ENCODE measurements around the gene SCYL1.
"Not testable (repeated sequence)": the region's sequence is repeated elsewhere in the genome, so short reads cannot be mapped to it uniquely, and the experiment has no call there.

The SCYL1 gene

DNA sequence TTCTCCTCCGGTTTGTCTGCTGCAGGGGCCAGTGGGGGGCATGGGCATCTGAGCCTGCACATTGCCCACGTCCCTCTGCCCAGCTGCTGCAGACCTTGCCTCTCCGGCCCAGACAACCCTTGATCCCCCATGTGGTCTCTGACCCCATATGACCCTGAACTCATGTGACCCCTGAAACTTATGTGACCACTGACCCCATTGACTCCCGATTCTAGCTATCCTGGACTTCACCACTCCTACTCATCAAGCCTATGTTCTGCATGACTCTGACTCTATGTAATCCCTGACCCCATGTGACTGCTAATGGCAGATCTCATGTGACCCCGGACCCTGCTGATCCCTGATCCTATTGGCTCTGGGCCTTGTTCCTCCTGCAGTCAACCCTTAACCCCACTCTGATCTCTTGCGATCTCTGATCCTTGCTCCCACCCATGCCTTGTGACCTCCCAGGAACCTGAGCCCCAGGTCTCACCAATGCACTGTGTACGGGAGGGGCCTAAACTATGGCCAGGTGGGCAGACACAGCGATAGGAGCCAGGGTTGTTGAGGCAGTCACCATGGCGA, 27.6 kb downstream of the SCYL1 start:
- DNase-seq, result no peak

DNA sequence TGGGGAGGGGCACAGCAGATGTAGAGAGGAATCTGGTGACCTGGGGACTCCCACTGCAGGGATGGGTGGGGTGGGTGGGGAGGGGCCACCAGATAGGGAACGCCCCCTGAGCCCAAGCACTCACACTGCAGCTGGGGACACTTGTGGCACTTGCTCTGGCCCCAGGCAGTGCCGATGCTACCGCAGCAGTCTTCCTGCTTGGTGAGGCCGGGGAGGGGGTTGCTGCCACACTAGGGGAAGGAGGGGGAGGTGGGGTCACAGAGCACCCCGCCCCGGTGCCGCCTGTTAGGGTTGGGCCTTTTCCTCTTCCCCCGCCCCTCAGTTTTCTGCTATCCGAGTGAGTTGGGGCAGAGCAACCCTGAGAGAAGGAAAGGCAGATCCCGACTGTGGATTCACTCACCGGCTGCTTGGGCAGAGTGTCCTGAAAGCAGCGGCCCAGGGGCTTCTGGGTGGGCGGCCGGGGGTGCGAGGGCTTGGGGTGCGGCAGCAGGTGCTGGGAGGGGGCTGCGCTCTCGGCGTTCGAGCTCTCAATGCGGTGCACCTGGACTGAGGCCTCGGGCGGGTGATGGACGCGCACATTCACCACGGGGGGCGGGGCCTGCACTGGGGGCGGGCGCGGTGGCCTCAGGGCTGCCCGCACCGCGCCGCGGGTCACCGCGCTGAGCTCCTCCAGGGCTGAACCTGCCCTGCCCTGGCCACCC, 28.6 kb downstream of the SCYL1 start:
- DNase-seq, result no peak

DNA sequence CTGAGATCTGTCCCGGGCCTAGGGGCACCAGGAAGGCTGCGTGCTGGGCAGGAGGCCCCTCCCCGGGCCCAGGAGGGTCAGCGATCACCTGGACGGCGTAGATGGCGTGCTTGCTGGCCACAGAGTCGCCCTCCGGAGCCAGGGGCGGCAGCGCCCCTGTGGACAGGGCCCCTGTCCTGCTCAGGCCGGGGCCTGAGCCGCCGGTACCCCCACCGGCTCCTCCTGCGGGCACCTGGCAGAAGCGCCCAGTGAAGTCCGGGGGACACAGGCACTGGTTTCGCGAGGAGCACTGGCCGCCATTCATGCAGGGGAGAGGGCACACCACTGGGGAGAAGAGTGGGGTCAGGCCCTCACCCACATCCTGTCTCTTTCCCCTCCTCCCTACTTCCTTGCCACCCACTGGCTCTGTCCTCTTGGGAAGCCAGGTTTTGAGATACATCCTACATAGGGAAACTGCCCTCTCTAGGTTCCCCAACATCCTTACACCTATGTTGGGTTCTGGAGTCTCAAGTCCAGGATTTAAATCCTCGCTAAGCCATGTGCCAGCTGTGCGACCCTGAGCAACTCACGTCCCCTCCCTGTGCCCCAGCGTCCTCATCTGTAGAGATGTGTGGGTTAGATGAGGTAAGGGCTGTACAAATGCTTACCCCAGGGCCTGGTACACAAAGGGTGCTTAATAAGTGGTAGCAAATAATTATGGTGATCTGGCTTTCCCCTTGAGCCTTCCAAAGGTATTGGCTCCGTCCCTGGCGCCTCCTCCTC, 29.4 kb downstream of the SCYL1 start:
- no peak for DNase-seq

DNA sequence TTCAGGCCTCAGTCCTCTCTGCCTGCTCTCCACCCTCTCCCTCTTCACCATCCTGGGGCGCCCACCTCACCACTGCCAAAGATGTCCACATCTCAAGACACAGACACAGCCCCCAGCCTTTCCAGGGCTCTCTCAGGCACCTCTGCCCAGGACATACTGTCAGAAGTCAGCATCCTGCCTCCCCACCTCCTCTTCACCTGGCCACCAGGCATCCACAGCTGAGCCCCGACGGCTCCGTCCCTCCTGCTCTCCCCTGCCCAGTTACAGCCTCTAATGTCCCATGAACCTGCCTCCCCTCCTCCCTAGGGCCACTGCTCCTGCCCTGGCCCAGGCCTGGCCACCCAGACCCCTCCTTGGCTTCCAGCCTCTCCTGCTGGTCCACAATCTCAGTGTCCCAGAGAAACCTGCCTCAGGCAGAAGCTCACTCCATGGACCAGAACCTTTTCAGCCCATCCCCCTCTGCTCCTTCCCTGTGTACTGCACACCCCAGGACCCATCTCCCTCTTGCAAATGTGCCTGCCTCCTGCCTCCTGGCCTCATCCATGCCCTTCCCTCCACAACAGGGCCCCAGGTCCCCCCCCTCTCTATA, 30.1 kb downstream of the SCYL1 start:
- no peak for DNase-seq

DNA sequence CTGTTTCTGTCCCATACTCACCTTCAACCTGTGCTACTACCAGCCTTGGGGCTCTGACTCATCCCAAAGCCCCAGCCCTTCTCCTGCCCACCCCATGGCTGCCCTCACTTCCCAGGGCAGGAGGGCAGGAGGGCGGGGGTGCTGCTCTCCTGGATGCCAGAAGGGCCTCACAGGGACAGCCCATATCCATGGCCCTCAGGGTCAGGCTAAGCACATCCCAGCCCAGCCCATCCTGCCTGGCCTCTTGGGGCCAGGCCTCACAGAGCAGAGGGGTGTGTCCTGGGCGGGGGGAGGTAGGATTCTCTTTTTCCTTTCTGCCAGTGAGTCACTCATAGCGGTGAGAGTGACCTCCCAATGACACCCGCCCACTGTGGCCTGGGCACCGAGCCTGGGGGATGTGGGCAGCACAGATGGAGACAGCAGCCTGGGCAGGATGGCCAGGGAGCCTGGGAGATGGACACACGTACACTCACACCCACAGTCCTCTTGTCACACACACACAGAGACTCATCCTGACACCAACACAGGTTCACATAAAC, 30.9 kb downstream of the SCYL1 start:
- no peak for DNase-seq

DNA sequence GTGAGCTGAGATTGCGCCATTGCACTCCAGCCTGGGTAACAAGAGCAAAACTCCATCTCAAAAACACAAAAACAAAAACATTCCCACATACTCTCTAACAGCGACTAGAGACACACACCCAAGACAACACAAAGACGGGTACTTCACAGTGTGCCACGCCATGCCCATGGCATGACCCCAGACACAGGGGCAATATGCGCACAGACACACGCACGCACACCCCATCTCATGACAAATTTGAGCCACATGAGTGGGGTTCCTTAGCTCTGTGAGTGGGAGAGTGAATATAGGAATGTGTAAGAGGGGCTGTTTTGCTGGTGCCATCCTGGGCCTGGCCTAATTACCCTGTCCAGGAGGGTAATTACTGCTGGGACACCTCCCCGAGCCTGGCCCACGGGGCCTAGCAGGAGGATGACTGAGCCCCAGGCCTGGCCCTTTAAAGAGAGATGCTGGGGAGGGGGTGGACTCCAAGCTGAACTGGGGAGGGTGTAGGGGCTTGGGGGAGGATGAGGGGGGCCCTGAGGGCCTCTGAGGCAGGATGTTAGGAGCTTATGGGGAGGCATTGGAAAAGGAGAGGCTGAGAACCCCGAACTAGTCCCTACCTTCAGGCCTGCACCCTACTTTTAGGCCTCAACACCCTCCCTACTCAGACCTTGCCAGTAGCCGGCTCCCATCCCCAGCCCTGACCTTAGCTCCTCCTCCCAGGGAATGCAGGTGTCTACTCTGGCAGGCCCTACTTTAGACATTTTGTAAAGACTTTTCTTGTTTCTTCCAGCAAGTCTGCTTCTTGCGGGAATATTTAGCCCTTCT, 31.8 kb downstream of the SCYL1 start:
- DNase-seq, result no peak

DNA sequence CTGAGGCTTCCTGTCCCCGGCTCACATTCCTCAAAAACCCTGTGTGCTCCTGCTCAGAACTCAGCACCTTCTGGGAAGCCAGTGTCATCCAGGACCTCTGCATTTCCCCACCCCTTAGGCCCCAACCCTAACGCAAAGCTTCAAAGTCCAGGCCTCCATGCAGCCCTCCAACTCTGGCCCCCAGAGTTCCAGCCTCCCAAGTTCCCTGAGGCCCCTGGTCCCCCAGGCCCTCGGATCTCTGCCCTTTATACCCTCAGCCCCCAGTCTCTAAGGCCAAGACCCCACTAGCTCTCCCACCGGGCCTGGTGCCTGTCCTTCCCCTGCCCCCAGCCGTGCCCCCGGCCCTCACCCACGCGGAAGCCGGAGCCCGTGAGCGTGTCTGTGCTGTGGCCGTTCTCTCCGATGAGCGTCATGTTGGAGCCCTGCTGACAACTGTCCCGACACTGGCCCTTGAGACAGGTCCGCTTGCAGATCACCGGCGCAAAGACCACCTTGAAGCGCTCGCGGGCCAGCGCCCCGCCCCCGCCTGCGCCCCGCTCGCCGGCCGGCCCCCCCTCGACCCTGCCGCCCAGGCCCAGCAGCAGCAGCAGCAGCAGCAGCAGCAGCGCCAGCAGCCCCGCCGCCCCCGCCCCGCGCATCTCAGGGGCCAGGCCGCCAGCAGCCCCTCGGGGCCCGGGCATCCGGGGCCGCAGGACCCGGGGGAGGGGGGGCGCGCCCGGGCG, 32.6 kb downstream of the SCYL1 start:
- DNase-seq, result peak; percentile 40

DNA sequence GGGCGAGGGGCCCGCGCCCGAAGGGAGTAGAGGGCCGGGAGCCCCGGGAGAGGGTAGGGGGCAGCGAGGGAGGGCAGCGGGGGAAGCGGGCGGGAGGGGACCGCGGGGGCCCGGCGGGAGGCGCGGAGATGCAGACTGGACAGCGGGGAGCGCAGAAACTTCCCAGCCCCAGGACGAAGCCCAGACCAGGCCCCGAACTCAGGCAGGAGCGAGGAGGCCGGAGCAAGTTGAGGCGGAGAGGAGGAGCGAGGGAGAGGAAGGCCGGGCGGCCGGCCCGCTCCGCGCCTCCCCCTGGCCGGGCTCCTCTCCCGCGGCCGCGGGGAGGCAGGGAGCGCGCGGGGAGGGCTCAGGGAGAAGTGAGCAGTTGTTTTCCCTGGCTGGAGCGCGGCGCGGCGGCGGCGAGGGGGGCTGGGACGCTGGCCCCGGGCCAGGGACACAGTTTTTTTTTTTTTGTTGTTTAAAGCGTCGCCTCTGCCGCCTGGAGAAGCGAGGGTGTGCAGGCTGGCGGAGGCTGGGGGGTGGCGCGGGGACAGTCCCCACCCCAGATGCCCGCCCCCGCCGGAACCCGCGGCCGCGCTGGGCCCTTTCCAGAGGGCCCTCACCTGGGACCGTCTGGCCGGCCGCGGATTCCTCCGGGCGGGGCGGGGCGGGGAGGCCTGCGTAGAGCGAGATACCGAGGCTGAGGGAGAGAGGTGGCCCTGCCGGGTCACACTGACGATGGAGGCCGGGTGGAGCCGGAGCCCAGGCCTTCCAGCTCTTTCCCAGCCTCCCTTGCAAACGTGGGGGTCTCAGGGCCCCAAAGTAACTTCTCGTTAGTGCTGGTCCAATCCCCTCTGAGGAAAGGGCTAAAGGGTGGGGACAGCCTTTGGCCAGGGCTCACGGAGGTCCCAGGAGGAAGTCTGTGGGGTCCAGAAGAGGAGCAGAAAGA, 33.4 kb downstream of the SCYL1 start, which contains the start of gene LTBP3:
Gene LTBP3, minus strand, starts transcription at position 358 of the 928 bp plus-strand sequence. CDS start 400 bp downstream, outside the sequence.
- peak; percentile 84 for DNase-seq

DNA sequence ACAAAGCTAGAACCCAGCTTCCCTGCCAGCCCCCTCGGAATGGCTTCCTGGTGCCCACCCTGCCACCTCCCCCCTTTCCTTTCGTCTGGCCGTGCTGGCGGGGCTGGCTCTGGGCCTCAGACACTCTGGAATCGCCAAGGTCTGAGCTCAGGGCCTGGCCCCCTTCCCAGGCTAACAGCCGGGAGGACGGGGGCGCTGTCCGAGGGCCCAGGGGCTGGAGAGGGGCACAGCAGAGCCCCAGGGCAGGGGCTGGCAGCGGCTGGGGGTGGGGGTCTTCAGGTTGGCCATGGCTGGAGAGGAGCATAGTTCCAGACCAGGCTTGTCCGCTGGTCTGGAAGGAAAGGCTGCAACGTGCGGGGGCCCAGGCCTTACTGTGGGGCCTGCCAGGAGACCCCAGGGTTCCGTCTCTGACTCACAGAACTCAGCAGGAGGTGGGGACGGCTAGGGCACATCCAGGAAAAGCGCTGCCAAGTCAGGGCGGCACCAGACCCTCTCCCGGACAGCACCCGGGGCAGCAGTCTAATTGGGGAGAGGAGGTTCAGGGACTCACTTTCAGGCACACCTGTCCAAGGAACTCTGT, 34.1 kb downstream of the SCYL1 start:
- DNase-seq, result no peak

DNA sequence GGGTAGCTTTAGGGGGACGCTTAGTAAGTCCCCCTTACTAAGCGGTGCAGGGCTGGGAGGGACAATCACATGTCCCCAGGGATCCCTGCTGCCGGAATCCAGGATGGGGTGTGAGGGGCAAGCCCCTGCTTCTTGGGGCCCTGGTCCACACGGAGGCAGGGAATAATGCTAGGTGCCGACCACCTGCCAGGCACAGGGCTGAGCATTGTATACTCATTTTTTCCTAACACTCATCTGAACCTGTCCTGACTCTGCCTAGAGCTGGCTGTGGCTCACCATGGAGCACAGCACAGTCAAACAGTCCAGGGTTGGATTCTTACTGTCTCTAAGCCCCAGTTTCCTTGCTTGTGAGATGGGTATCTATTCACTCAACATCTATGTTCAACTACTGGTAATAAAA, 34.7 kb downstream of the SCYL1 start:
- no peak for DNase-seq

DNA sequence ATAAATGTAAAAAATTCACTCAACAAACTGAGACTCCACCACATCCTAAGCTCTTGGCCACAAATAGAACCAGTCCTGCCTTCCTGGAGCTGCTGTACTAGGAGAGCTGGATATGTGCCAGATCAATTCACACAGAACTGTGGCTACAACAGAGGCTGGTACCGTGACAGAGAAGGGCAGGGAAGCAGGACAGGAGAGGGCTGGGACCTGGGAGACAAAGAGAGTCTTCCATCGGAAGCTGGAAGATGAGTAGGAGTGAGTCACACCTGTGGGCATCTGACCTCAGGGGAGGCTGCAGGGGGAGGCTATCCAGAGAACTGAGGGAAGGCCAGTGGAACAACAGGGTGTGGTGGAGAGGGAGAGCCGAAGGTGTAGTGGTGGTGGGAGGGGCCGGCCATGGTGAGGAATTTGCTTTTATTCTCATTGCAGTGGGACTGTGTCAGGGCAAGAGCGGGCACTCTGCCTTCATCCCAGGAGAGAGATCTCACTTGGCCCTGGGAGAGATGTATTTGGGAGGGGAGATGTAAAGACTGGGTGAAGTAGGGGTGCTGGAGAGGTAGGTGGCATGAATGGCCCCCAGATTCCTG, 35.2 kb downstream of the SCYL1 start:
- DNase-seq, result no peak

DNA sequence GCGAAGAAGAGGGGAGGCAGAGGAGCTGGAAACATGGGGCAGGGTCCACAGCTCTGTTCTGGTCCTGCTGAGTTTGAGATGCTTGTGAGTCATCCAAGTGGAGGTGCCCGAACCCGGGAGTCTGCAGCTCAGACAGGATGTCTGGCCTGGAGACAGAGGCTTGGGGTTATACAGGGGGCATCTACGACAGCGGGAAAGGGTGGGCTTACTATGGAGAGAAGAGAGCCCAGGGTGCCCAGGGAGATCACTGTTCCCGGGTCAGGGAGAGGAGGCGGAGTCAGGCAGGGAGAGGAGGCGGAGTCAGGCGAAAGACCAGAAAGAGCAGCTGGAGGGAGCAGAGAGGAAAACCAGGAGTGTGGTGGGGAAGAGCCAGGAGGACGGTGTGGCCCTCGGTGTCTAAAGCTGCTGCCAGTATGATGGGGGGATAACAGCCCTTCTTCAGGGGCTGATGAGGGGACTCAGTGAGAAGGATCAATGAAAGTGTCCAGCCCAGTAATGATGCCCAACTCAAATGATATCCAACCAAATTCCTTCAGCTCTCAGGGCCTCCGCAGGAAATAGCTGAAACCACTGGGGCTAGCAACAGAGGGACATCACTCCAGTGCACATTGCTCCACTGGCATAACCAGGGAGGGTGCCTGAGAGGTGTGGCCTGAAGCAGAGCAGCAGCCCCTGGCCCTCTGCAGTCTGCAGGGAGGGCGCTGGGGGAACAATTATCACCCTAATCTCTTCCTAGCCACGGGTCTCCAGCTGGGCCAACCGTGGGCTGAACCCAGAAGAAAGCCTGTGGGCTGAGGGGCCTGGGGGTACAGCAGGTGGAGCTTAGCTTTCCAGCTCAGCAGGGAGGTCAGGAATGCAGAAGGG, 35.9 kb downstream of the SCYL1 start:
- peak; percentile 60 for DNase-seq

DNA sequence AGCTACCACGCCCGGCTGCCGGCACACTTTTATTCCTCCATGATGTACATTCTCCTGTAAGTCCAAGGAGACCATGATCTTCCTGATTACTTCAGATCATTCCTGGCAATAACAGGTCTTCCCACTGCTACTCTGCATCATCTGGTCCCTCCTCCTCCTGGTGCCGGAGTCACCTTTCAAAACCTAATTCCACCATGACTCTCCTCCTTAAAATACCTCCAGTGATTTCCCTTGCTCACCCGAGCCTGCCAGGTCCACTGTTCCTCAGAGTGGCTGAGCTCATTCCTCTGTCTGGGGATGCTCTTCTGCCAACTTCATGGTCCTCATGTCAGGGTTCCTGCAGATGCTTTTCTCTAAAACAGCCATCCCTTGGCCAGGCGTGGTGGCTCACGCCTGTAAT, 37.1 kb downstream of the SCYL1 start:
- no peak for DNase-seq

DNA sequence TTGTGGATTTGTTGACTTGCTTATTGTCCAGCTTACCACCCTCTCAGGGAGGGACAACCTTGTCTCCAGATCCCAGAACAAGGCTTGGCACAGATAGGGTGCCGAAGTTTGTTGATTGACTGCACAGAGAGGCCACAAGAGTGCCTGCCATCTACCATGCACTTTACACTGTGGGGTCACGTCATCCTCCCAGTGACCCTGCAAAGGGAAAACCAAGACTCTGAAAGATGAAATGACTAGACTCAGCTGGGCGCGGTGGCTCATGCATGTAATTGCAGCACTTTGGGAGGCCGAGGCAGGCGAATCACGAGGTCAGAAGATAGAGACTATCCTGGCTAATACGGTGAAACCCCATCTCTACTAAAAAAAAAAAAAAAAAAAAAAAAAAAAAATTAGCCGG, 37.9 kb downstream of the SCYL1 start:
- no peak for DNase-seq

DNA sequence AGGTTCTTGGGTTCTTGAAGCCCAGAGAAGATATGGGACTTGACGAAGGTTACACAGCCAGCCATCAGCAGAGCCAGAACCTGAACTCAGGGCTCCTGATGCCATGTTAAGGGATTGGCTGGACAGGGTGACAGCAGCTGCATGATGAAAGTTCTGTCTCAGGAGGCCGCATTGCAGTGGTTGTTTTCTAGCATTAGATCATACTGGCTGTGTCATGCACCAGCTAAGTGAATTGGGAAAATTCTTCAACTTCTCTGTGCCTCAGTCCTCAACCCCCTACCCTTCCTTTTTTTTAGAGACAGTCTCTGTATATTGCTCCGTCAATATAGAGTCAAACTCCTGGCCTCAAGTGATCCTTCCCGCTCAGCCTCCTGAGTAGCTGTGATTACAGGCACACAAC, 38.7 kb downstream of the SCYL1 start:
- DNase-seq, result no peak

DNA sequence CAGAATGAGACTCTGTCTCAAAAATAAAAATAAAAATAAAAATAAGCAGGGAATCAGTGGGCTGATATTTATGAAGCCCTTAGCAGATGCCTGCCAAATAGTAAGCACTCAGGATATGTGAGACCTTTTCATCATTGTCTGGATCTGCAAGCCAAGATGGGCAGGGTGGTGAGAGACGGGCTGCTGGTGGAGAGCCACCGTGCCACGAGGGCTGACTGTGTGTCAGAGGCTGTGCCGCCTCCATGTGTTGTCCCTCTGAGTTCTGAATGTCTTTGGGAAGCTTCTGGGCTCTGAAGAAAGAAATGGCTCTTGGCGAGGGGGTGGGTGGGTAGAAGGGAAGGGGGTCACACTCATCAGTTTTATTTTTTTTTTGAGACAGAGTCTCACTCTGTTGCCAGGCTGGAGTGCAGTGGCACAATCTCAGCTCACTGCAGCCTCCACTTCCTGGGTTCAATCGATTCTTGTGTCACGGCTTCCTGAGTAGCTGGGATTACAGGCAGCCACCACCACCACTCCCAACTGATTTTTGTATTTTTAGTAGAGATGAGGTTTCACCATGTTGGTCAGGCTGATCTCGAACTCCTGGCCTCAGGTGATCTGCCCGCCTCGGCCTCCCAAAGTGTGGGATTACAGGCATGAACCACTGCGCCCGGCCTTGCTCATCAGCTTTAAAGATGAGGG, 40.1 kb downstream of the SCYL1 start:
- not testable (repeated sequence) for DNase-seq

DNA sequence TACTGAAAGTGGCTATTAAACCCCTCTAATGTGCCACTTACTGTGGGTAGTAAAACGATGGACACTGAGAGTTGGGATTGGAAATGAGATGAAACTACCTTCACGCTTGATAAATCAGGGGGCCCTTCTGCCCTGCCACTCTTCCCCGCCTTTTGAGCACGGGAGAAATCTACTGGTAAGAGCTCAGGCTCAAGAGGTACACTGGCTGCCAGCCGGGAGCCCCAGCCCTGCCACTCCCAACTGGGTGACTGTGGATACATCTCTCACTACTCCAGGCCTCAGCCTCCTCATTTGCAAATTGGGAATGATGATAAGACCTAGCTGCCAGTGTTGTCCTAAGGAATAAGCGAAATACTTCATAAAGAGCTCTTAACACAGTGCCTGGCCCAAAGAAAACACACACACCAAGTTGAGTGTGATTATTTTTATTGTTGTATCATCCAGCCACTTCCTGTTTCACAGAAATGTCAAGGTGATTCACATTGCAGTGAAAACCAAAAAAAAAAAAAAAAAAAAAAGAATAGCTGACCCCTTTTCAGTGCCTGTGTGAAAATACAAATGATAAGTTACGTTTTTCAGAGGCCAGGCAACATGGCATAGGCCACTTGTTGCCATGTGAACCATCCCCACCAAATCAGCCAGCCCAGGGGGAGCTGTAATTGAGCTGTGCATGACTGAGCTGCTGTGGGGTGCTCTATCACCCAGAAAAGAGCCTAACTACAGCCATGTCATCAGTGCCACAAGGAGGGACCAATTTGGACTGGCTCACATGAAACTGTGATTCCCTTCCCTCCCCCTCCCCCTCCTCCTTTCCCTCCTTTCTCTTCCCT, 41.0 kb downstream of the SCYL1 start:
- no peak for DNase-seq
